BLaER1 treated with 17β-estradiol and CSF1 and Interleukin-3, amounts not matched to agents 10 nM and 100 nM (cell line): ENCODE measurements around the gene EPHA2.
A peak's percentile ranks its signal among the peaks of the same experiment; 100 is the strongest.

Experiments used
- H3K27ac ChIP-seq, 11 experiments: shearing (Covaris generic); formaldehyde crosslinking; 2 replicates each; pipeline ENCODE4 v1.8.1; 2022
- H3K27me3 ChIP-seq, 11 experiments: shearing (Covaris generic); formaldehyde crosslinking; 2 replicates each; pipeline ENCODE4 v1.8.1; 2022
- H3K36me3 ChIP-seq, 11 experiments: shearing (Covaris generic); formaldehyde crosslinking; 2 replicates each; pipeline ENCODE4 v1.8.1; 2022
- H3K4me1 ChIP-seq, 10 experiments: shearing (Covaris generic); formaldehyde crosslinking; 2 replicates each; pipeline ENCODE4 v1.8.1; 2022
- H3K4me2 ChIP-seq, 11 experiments: shearing (Covaris generic); formaldehyde crosslinking; 2 replicates each; pipeline ENCODE4 v1.8.1; 2022
- H3K4me3 ChIP-seq, 10 experiments: shearing (Covaris generic); formaldehyde crosslinking; 2 replicates each; pipeline ENCODE4 v1.8.1; 2022
- H3K9ac ChIP-seq, 11 experiments: shearing (Covaris generic); formaldehyde crosslinking; 2 replicates each; pipeline ENCODE4 v1.8.1; 2022
- H3K9me3 ChIP-seq, 11 experiments: shearing (Covaris generic); formaldehyde crosslinking; replicated peaks in 1 of 11; 2 replicates each; pipeline ENCODE4 v1.8.1; 2022
- H4K20me1 ChIP-seq, 11 experiments: shearing (Covaris generic); formaldehyde crosslinking; 2 replicates each; pipeline ENCODE4 v1.8.1; 2022
- Cebpa-rat ChIP-seq, 11 experiments: shearing (Covaris generic); IDR thresholded peaks; 2 replicates each; pipeline ENCODE4 v1.8.1; 2022

EPHA2 gene

GRCh38 chr1:16151196-16151994, 4.5 kb downstream of the EPHA2 start:
- H3K27ac ChIP-seq: 0 out of 22 replicates have a peak overlapping the region, but pooled peaks of 1 of the 11 experiments have one; percentile 13

GRCh38 chr1:16150508-16150907, 5.4 kb downstream of the EPHA2 start:
- peaks cover 0 to 9% (median 0%) of the 10 kb centered on the region in 11 experiments; a peak in 2 of 22 replicates for H3K36me3 ChIP-seq
- peaks cover 68 to 82% (median 79%) of the 10 kb centered on the region in 10 experiments for H3K4me1 ChIP-seq
- no peaks in the 10 kb centered on the region for H3K9me3 ChIP-seq
- no peak overlapping the region; a peak in 1 of 20 replicates for H3K4me3 ChIP-seq
- H4K20me1 ChIP-seq: peaks cover 0 to 61% (median 16%) of the 10 kb centered on the region in 11 experiments; a peak in 14 of 22 replicates
- TF ChIP-seq Cebpa-rat (IDR thresholded peaks at IDR 0.05): no peak
- H3K27me3 ChIP-seq: peaks cover 41 to 64% (median 53%) of the 10 kb centered on the region in 11 experiments
- peak overlapping the region in 2 of 11 experiments; percentile 13 to 15; a peak in 2 of 22 replicates for H3K27ac ChIP-seq
- H3K9ac ChIP-seq: peak overlapping the region in 7 of 11 experiments; percentile 4 to 45 (median 12); a peak in 9 of 22 replicates
- peak overlapping the region; percentile 24 to 98 (median 84) for H3K4me2 ChIP-seq

More at GRCh38 chr1:16151196-16151994, 4.5 kb downstream of the EPHA2 start:
- peak overlapping the region; percentile 24 to 98 (median 84) for H3K4me2 ChIP-seq
- H3K27me3 ChIP-seq: peaks cover 46 to 57% (median 54%) of the 10 kb centered on the region in 11 experiments
- no peak overlapping the region; a peak in 2 of 20 replicates for H3K4me3 ChIP-seq
- no peak for TF ChIP-seq Cebpa-rat (IDR thresholded peaks at IDR 0.05)
- H3K9ac ChIP-seq: peak overlapping the region in 6 of 11 experiments; percentile 4 to 45 (median 22); a peak in 8 of 22 replicates
- peaks cover 0 to 9% (median 0%) of the 10 kb centered on the region in 11 experiments; a peak in 2 of 22 replicates for H3K36me3 ChIP-seq
- H3K9me3 ChIP-seq: no peaks in the 10 kb centered on the region
- H4K20me1 ChIP-seq: peaks cover 0 to 61% (median 24%) of the 10 kb centered on the region in 11 experiments; a peak in 12 of 22 replicates
- H3K4me1 ChIP-seq: peaks cover 68 to 82% (median 79%) of the 10 kb centered on the region in 10 experiments

- TF ChIP-seq Cebpa-rat (IDR thresholded peaks at IDR 0.05): no peak
- Histone ChIP-seq H3K9me3 (no peaks in the 10 kb centered on the region), H3K27me3 (peaks cover 37 to 64% (median 53%) of the 10 kb centered on the region in 11 experiments), H3K36me3 (peaks cover 0 to 9% (median 0%) of the 10 kb centered on the region in 11 experiments; a peak in 2 of 22 replicates), H3K27ac (no peak overlapping the region), H3K9ac (peak overlapping the region in 4 of 11 experiments; percentile 4 to 45 (median 39); a peak in 5 of 22 replicates), H3K4me1 (peaks cover 68 to 82% (median 79%) of the 10 kb centered on the region in 10 experiments), H3K4me2 (peak overlapping the region; percentile 24 to 98 (median 84); a peak in 21 of 22 replicates), H4K20me1 (peaks cover 0 to 63% (median 16%) of the 10 kb centered on the region in 11 experiments; a peak in 13 of 22 replicates), H3K4me3 (no peak overlapping the region)
These were observed 6.0 kb downstream of the EPHA2 start for GRCh38 chr1:16149702-16150488.

- H3K9me3 ChIP-seq: no peaks in the 10 kb centered on the region
- H3K4me1 ChIP-seq: peaks cover 69 to 82% (median 79%) of the 10 kb centered on the region in 10 experiments
- peaks cover 30 to 66% (median 47%) of the 10 kb centered on the region in 11 experiments for H3K27me3 ChIP-seq
- no peak overlapping the region for H3K27ac ChIP-seq
- H3K4me3 ChIP-seq: no peak overlapping the region
- no peak overlapping the region for H3K4me2 ChIP-seq
- H3K9ac ChIP-seq: no peak overlapping the region
- no peak for TF ChIP-seq Cebpa-rat (IDR thresholded peaks at IDR 0.05)
- H3K36me3 ChIP-seq: peaks cover 0 to 9% (median 0%) of the 10 kb centered on the region in 11 experiments; a peak in 2 of 22 replicates
- H4K20me1 ChIP-seq: peaks cover 0 to 67% (median 21%) of the 10 kb centered on the region in 11 experiments; a peak in 13 of 22 replicates
These were observed 6.7 kb downstream of the EPHA2 start for GRCh38 chr1:16149146-16149545.

GRCh38 chr1:16148329-16149092, 7.4 kb downstream of the EPHA2 start:
- H3K9ac ChIP-seq: no peak overlapping the region
- H3K4me2 ChIP-seq: no peak overlapping the region
- peaks cover 0 to 65% (median 15%) of the 10 kb centered on the region in 11 experiments; a peak in 13 of 22 replicates for H4K20me1 ChIP-seq
- no peak overlapping the region for H3K4me3 ChIP-seq
- no peaks in the 10 kb centered on the region for H3K9me3 ChIP-seq
- H3K27me3 ChIP-seq: peaks cover 24 to 65% (median 41%) of the 10 kb centered on the region in 11 experiments
- H3K4me1 ChIP-seq: peaks cover 66 to 82% (median 79%) of the 10 kb centered on the region in 10 experiments
- no peak for TF ChIP-seq Cebpa-rat (IDR thresholded peaks at IDR 0.05)
- H3K36me3 ChIP-seq: peaks cover 0 to 9% (median 0%) of the 10 kb centered on the region in 11 experiments; a peak in 2 of 22 replicates
- H3K27ac ChIP-seq: no peak overlapping the region

GRCh38 chr1:16147156-16147926, 8.5 kb downstream of the EPHA2 start:
- no peak overlapping the region for H3K4me3 ChIP-seq
- no peak overlapping the region for H3K27ac ChIP-seq
- no peak overlapping the region for H3K9ac ChIP-seq
- H3K9me3 ChIP-seq: no peaks in the 10 kb centered on the region
- H3K27me3 ChIP-seq: peaks cover 12 to 54% (median 29%) of the 10 kb centered on the region in 11 experiments; a peak in 20 of 22 replicates
- no peak for TF ChIP-seq Cebpa-rat (IDR thresholded peaks at IDR 0.05)
- peak overlapping the region; percentile 70 to 94 (median 84); a peak in 19 of 22 replicates for H3K4me2 ChIP-seq
- H3K36me3 ChIP-seq: peaks cover 0 to 9% (median 0%) of the 10 kb centered on the region in 11 experiments; a peak in 2 of 22 replicates
- peaks cover 0 to 55% (median 12%) of the 10 kb centered on the region in 11 experiments; a peak in 12 of 22 replicates for H4K20me1 ChIP-seq
- H3K4me1 ChIP-seq: peaks cover 57 to 81% (median 76%) of the 10 kb centered on the region in 10 experiments
